HepG2 (cell line): ENCODE data around the gene VPS11. TPM values are rescaled to one million over a fixed set of nuclear protein-coding genes. Genes with fewer than 3 reads are reported as not detected.

ENCODE experiments used
- ATAC-seq: fragments of 200-7000 bp; cut with Tn5 transposase; 3 replicates; pipeline ENCODE4 v1.9.1; 2020; ENCODE audit warnings: mild to moderate bottlenecking, moderate library complexity
- BruUV-seq: library from RNA; stranded (reverse); fragments of 400-500 nt; replicated peaks from 2 replicates; lab custom pipeline; 2021; lab: Mats Ljungman, UMichigan
- CTCF ChIA-PET: fragments of 300-600 bp; formaldehyde crosslinking; extraction: SDS; loops from one replicate; lab custom pipeline; 2021; ENCODE audit warnings: low total read pairs, inconsistent platforms, low intra/inter-chr PET ratio; lab: Yijun Ruan, JAX
- POLR2A ChIA-PET: fragments of 350-600 bp; sonication (Branson Sonifier 250); formaldehyde crosslinking; loops from one replicate; lab custom pipeline; 2020; ENCODE audit warnings: antibody characterized with exemption, inconsistent platforms; lab: Yijun Ruan, JAX
- DNase-seq: peaks from one replicate; pipeline ENCODE4 v3.0.0-alpha.2; 2015; ENCODE audit warnings: low spot score
- FAIRE-seq: peaks from 3 replicates; lab custom pipeline; 2011; peaks lifted over from hg19 to GRCh38; lab: Jason Lieb, UNC
- H2AFZ ChIP-seq: one replicate; pipeline ENCODE4 v1.6.1; 2011; ENCODE audit warnings: low read length, inconsistent platforms
- H3K27ac ChIP-seq: fragments of 300-600 bp; 3 replicates; pipeline ENCODE4 v1.8.0; 2011; ENCODE audit warnings: mixed run types, mild to moderate bottlenecking, mixed read lengths, low read length, inconsistent platforms; ENCODE audit not compliant: insufficient read depth; ENCODE audit errors: extremely low read length
- H3K27me3 ChIP-seq, 2 experiments: fragments of 200-600 bp in 1 of 2; 2 replicates in 1 of 2; 3 replicates in 1 of 2; pipeline versions ENCODE4 v1.6.0 to v1.8.0; 2011; ENCODE audit warnings: low read length in 2 of 2, mild to moderate bottlenecking in 2 of 2, moderate library complexity in 2 of 2, inconsistent platforms in 1 of 2; ENCODE audit not compliant: insufficient read depth in 2 of 2, control insufficient read depth in 1 of 2
- H3K36me3 ChIP-seq, 2 experiments: fragments of 200-600 bp in 1 of 2; replicated peaks in 1 of 2; 2 replicates in 1 of 2; 3 replicates in 1 of 2; pipeline versions ENCODE4 v1.5.1 to v1.8.0; 2011; ENCODE audit warnings: low read length in 2 of 2, inconsistent platforms in 1 of 2; ENCODE audit not compliant: insufficient read depth in 2 of 2, control insufficient read depth in 1 of 2
- H3K4me1 ChIP-seq: 2 replicates; pipeline ENCODE4 v1.5.1; 2012; ENCODE audit warnings: low read length, inconsistent platforms; ENCODE audit not compliant: insufficient read depth
- H3K4me2 ChIP-seq: 2 replicates; pipeline ENCODE4 v1.6.0; 2011; ENCODE audit warnings: low read depth, low read length, inconsistent platforms
- H3K4me3 ChIP-seq, 3 experiments: fragments of 200-600 bp in 1 of 3; sonication (generic), shearing (Covaris generic) in 1 of 3; replicated peaks in 1 of 3; 2 replicates each; pipeline ENCODE4 v1.5.1; 2011 to 2016; ENCODE audit warnings: low read length in 3 of 3, inconsistent platforms in 2 of 3, low read depth in 2 of 3, mild to moderate bottlenecking in 2 of 3, control low read depth in 1 of 3, mixed read lengths in 1 of 3; ENCODE audit not compliant: insufficient read depth in 1 of 3
- H3K79me2 ChIP-seq: one replicate; pipeline ENCODE4 v1.6.1; 2011; ENCODE audit warnings: low read length, inconsistent platforms; ENCODE audit not compliant: insufficient read depth
- H3K9ac ChIP-seq: 2 replicates; pipeline ENCODE4 v1.6.0; 2011; ENCODE audit warnings: mild to moderate bottlenecking, low read depth, low read length, inconsistent platforms; ENCODE audit not compliant: insufficient read depth
- H3K9me3 ChIP-seq: 2 replicates; pipeline ENCODE4 v1.5.1; 2012; ENCODE audit warnings: mild to moderate bottlenecking, low read length
- H4K20me1 ChIP-seq: 2 replicates; pipeline ENCODE4 v1.6.0; 2011; ENCODE audit warnings: inconsistent platforms, mild to moderate bottlenecking, low read length, moderate library complexity; ENCODE audit not compliant: insufficient read depth
- CBFB ChIP-seq: sonication (generic); formaldehyde crosslinking; IDR thresholded peaks from 2 replicates; pipeline ENCODE4 v1.4.0; 2020; ENCODE audit warnings: missing genetic modification reagents
- GATA4 ChIP-seq: sonication (generic); IDR thresholded peaks from 2 replicates; pipeline ENCODE4 v1.6.1; 2016; ENCODE audit warnings: antibody characterized with exemption, low read depth, borderline replicate concordance
- GLI4 ChIP-seq: sonication (generic); formaldehyde crosslinking; IDR thresholded peaks from 2 replicates; pipeline ENCODE4 v1.5.1; 2020; ENCODE audit warnings: missing genetic modification reagents, mild to moderate bottlenecking, moderate library complexity, borderline replicate concordance
- KDM5B ChIP-seq: sonication (generic); formaldehyde crosslinking; IDR thresholded peaks from 2 replicates; pipeline ENCODE4 v1.4.0; 2020; ENCODE audit warnings: missing genetic modification reagents, mild to moderate bottlenecking, borderline replicate concordance
- NCOR1 ChIP-seq: fragments of 200-600 bp; sonication (generic); IDR thresholded peaks from 2 replicates; pipeline ENCODE4 v1.7.0; 2017; ENCODE audit warnings: antibody characterized with exemption, low read length, borderline replicate concordance
- TRAFD1 ChIP-seq: sonication (generic); formaldehyde crosslinking; IDR thresholded peaks from 2 replicates; pipeline ENCODE4 v1.5.1; 2020; ENCODE audit warnings: missing genetic modification reagents, mild to moderate bottlenecking, borderline replicate concordance
- U2AF2 ChIP-seq: fragments of 200-400 bp; formaldehyde crosslinking; IDR thresholded peaks from 2 replicates; pipeline ENCODE4 v1.6.1; 2017; ENCODE audit warnings: low read depth, mild to moderate bottlenecking, low read length
- ZKSCAN1 ChIP-seq: fragments of 150-350 bp; IDR thresholded peaks from 2 replicates; pipeline ENCODE4 v1.6.1; 2014; ENCODE audit warnings: low read length
- ZNF3 ChIP-seq: IDR thresholded peaks from 2 replicates; pipeline ENCODE4 v1.7.0; 2017; ENCODE audit warnings: inconsistent platforms
- WGBS: methylation state at CpG from one replicate; pipeline ENCODE4 v1.1.6; 2017; ENCODE audit warnings: low lambda C conversion rate; 5-methylcytosine and 5-hydroxymethylcytosine counted together
- in situ Hi-C: cut with HindIII; loops from 2 replicates; pipeline ENCODE4 v1.10.0; 2017; ENCODE audit warnings: low pct_unique_long_range_greater_than_20kb; ENCODE audit not compliant: extremely low pct_ligation_motif_present
- intact Hi-C: fragments of 100-400 bp; cut with micrococcal nuclease; formaldehyde crosslinking; loops from one replicate; pipeline ENCODE4 v1.10.0; 2022; ENCODE audit not compliant: unreplicated experiment
- polyA plus RNA-seq, 8 experiments: library from polyadenylated mRNA; depleted of rRNA in 3 of 8; stranded (reverse) in 7 of 8; unstranded in 1 of 8; fragments of >200 nt; fragmentation: Illumina TruSeq in 4 of 8; extraction: Trizol in 4 of 8; gene quantifications; 2 replicates each; pipeline versions ENCODE4 v1.2.1 to v1.2.3, GENCODE V29; 2011 to 2016; ENCODE audit warnings: low read depth in 4 of 8, missing spikeins in 1 of 8, mixed read lengths in 1 of 8; ENCODE audit not compliant: insufficient read depth in 1 of 8
- total RNA-seq, 5 experiments: library from RNA; depleted of rRNA; stranded (reverse); fragments of >200 nt; fragmentation: Illumina TruSeq; extraction: Trizol; gene quantifications; 2 replicates each; pipeline ENCODE4 v1.2.3, GENCODE V29; 2016; ENCODE audit warnings: low read depth in 1 of 5
- TF ChIP-seq, protein P1 (sequence below): sonication (generic); formaldehyde crosslinking; IDR thresholded peaks from 2 replicates; pipeline ENCODE4 v1.5.0; 2020; ENCODE audit warnings: mild to moderate bottlenecking, low read depth, missing genetic modification reagents, borderline replicate concordance
- TF ChIP-seq, protein P2 (sequence below): sonication (generic); formaldehyde crosslinking; IDR thresholded peaks from 2 replicates; pipeline ENCODE4 v1.9.0; 2022; ENCODE audit warnings: low read depth, missing genetic modification reagents

The VPS11 gene
- total and polyA plus RNA-seq, 2 of the 13 experiments (the other 11 are each of a cell fraction or from before 2014, with no cell fraction given): 13.7 to 21.6 TPM

- 14% methylated on average over 5 of the region's 5 CpGs for WGBS
- DNase-seq (no peak), ATAC-seq (peak; percentile 11; the same call in 2 of the 3 replicates), FAIRE-seq (no peak)
- Histone ChIP-seq H3K4me1 (peaks cover 30% of the 10 kb centered on the region), H3K4me2 (peak overlapping the region; percentile 83), H3K79me2 (peaks cover 17% of the 10 kb centered on the region), H3K4me3 (peak overlapping the region; percentile 29 to 69 (median 38)), H3K36me3 (peaks cover 4 to 6% of the 10 kb centered on the region in 2 experiments; a peak in 3 of 5 replicates), H3K9me3 (no peaks in the 10 kb centered on the region), H3K27me3 (no peaks in the 10 kb centered on the region; a peak in 1 of 5 replicates), H4K20me1 (no peaks in the 10 kb centered on the region), H3K9ac (peak overlapping the region; percentile 74), H2AFZ (peak overlapping the region; percentile 61), H3K27ac (peak overlapping the region; percentile 55)
- ChIA-PET POLR2A (interaction anchor here (1.2 to 3.3 kb wide), 10 partner anchors 11 to 102 kb away, joined by 3 to 75 read pairs (median 12); partner anchors contain the start of genes C2CD2L, DPAGT1, HMBS and NHERF4), CTCF (no interaction called here)
- 0 out of 2 replicates have a peak, but pooled peaks have one; percentile 23 for TF ChIP-seq GLI4 (CRISPR knock-in tag)
- TF ChIP-seq KDM5B (CRISPR knock-in tag): no peak
- TF ChIP-seq NCOR1: no peak
- TF ChIP-seq ZNF3 (CRISPR knock-in tag): no peak
- TF ChIP-seq, protein P1, sequence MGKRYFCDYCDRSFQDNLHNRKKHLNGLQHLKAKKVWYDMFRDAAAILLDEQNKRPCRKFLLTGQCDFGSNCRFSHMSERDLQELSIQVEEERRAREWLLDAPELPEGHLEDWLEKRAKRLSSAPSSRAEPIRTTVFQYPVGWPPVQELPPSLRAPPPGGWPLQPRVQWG (CRISPR knock-in tag): no peak
- TF ChIP-seq GATA4: 0 out of 2 replicates have a peak, but pooled peaks have one; percentile 6
- no peak for TF ChIP-seq CBFB
- TF ChIP-seq ZKSCAN1: no peak
- no peak for TF ChIP-seq TRAFD1
- TF ChIP-seq U2AF2: no peak
- TF ChIP-seq, protein P2, sequence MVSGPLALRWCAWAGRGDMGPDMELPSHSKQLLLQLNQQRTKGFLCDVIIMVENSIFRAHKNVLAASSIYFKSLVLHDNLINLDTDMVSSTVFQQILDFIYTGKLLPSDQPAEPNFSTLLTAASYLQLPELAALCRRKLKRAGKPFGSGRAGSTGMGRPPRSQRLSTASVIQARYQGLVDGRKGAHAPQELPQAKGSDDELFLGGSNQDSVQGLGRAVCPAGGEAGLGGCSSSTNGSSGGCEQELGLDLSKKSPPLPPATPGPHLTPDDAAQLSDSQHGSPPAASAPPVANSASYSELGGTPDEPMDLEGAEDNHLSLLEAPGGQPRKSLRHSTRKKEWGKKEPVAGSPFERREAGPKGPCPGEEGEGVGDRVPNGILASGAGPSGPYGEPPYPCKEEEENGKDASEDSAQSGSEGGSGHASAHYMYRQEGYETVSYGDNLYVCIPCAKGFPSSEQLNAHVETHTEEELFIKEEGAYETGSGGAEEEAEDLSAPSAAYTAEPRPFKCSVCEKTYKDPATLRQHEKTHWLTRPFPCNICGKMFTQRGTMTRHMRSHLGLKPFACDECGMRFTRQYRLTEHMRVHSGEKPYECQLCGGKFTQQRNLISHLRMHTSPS (CRISPR knock-in tag): 0 out of 2 replicates have a peak, but pooled peaks have one; percentile 12
- BruUV-seq: TSS peak; percentile 95
- in situ Hi-C loops: no loop called here
- intact Hi-C loops: loop anchor here (2.0 kb wide), 1 partner anchor 20 kb away; the partner anchor contains the start of gene DPAGT1
Observed at GRCh38 chr11:119120639-119121007, 53.0 kb downstream of the VPS11 start.
